Upper lobe of right lung (tissue), 1 donor: ENCODE measurements around the gene ANKRD31. TPM values are rescaled to one million over a fixed set of nuclear protein-coding genes. Genes with fewer than 3 reads are reported as not detected.
"Not testable (repeated sequence)": the region's sequence is repeated elsewhere in the genome, so short reads cannot be mapped to it uniquely, and the experiment has no call there.

ENCODE experiments used
- ATAC-seq: fragments of 200-7000 bp; cut with Tn5 transposase; one replicate; pipeline ENCODE4 v1.9.1; 2020; ENCODE audit warnings: mild to moderate bottlenecking, moderate library complexity
- DNase-seq: peaks from one replicate; pipeline ENCODE4 v3.0.0-alpha.2; 2020
- H3K27ac ChIP-seq: fragments of 200-600 bp; one replicate; pipeline ENCODE4 v1.8.0; 2022
- H3K27me3 ChIP-seq: fragments of 200-600 bp; one replicate; pipeline ENCODE4 v1.8.0; 2022; ENCODE audit warnings: mild to moderate bottlenecking
- H3K36me3 ChIP-seq: fragments of 200-600 bp; one replicate; pipeline ENCODE4 v1.8.0; 2022
- H3K4me1 ChIP-seq: fragments of 200-600 bp; one replicate; pipeline ENCODE4 v1.8.0; 2022
- H3K4me3 ChIP-seq: fragments of 200-600 bp; one replicate; pipeline ENCODE4 v1.8.0; 2022; ENCODE audit warnings: mild to moderate bottlenecking
- H3K9me3 ChIP-seq: fragments of 200-600 bp; one replicate; pipeline ENCODE4 v1.8.0; 2022
- CTCF ChIP-seq: fragments of 200-600 bp; IDR thresholded peaks from one replicate; pipeline ENCODE4 v1.8.0; 2022; ENCODE audit warnings: antibody characterized with exemption
- intact Hi-C: fragments of 100-400 bp; cut with DNase I; formaldehyde crosslinking; loops from one replicate; pipeline ENCODE4 v1.11.0; 2022
- total RNA-seq: library from RNA; stranded (reverse); fragmentation: NEBNext Ultra II Directional; extraction: Animal tissue kit (Norgen Biotek cat#: 25700); gene quantifications from one replicate; pipeline ENCODE4 v1.2.1, GENCODE V29; 2021
- donor health status: DM: no; HTN: yes; CAD: no; lungs with severe emphysema.

The ANKRD31 gene
- total RNA-seq, 1 donor from 2014 or later = 0.14 TPM

GRCh38 chr5:75185763-75186162 is 50.9 kb downstream of the ANKRD31 start:
- no peaks in the 10 kb centered on the region for H3K27me3 ChIP-seq
- ATAC-seq (no peak), DNase-seq (no peak)
- no peaks in the 10 kb centered on the region for H3K36me3 ChIP-seq
- no peaks in the 10 kb centered on the region for H3K9me3 ChIP-seq
- H3K27ac ChIP-seq = no peak overlapping the region
- intact Hi-C loops = no loop called here
- TF ChIP-seq CTCF = no peak
- H3K4me3 ChIP-seq = no peak overlapping the region
- H3K4me1 ChIP-seq = no peaks in the 10 kb centered on the region

GRCh38 chr5:75176009-75176408 is 60.7 kb downstream of the ANKRD31 start:
- H3K27me3 ChIP-seq, H3K9me3 ChIP-seq, intact Hi-C loops: not testable (repeated sequence)

GRCh38 chr5:75174872-75175271 is 61.8 kb downstream of the ANKRD31 start:
- H3K27me3 ChIP-seq, ATAC-seq, H3K4me1 ChIP-seq, DNase-seq, H3K9me3 ChIP-seq, intact Hi-C loops, H3K36me3 ChIP-seq, H3K27ac ChIP-seq, H3K4me3 ChIP-seq: not testable (repeated sequence)

More at GRCh38 chr5:75176009-75176408, 60.7 kb downstream of the ANKRD31 start:
- not testable (repeated sequence) for DNase-seq, H3K36me3 ChIP-seq, H3K27ac ChIP-seq, ATAC-seq, H3K4me1 ChIP-seq, H3K4me3 ChIP-seq

- no peaks in the 10 kb centered on the region for H3K27me3 ChIP-seq
- DNase-seq (no peak), ATAC-seq (no peak)
- no peak overlapping the region for H3K4me3 ChIP-seq
- TF ChIP-seq CTCF = no peak
- no peak overlapping the region for H3K27ac ChIP-seq
- H3K36me3 ChIP-seq = no peaks in the 10 kb centered on the region
- H3K4me1 ChIP-seq = no peaks in the 10 kb centered on the region
- intact Hi-C loops = no loop called here
- no peaks in the 10 kb centered on the region for H3K9me3 ChIP-seq
Observed at GRCh38 chr5:75169516-75169915, 67.2 kb downstream of the ANKRD31 start.

GRCh38 chr5:75168026-75168735 is 68.5 kb downstream of the ANKRD31 start:
- Histone ChIP-seq H3K4me1 (no peaks in the 10 kb centered on the region), H3K36me3 (no peaks in the 10 kb centered on the region), H3K9me3 (no peaks in the 10 kb centered on the region), H3K27me3 (no peaks in the 10 kb centered on the region), H3K4me3 (no peak overlapping the region), H3K27ac (no peak overlapping the region)
- DNase-seq (no peak), ATAC-seq (no peak)
- no peak for TF ChIP-seq CTCF
- intact Hi-C loops = no loop called here

GRCh38 chr5:75167345-75167744 is 69.3 kb downstream of the ANKRD31 start:
- Histone ChIP-seq H3K36me3 (no peaks in the 10 kb centered on the region), H3K4me3 (no peak overlapping the region), H3K27ac (no peak overlapping the region), H3K27me3 (no peaks in the 10 kb centered on the region), H3K9me3 (no peaks in the 10 kb centered on the region), H3K4me1 (no peaks in the 10 kb centered on the region)
- intact Hi-C loops = no loop called here
- ATAC-seq = no peak
- TF ChIP-seq CTCF = no peak
- DNase-seq = no peak

- intact Hi-C loops, H3K9me3 ChIP-seq: not testable (repeated sequence)
Observed at GRCh38 chr5:75161508-75161907, 75.2 kb downstream of the ANKRD31 start.

More at GRCh38 chr5:75161508-75161907, 75.2 kb downstream of the ANKRD31 start:
- not testable (repeated sequence) for H3K27ac ChIP-seq, H3K27me3 ChIP-seq, DNase-seq, H3K4me1 ChIP-seq, ATAC-seq, H3K36me3 ChIP-seq, H3K4me3 ChIP-seq
